Measurements from ENCODE around the gene SEMA3E.
"Not testable (repeated sequence)": the region's sequence is repeated elsewhere in the genome, so short reads cannot be mapped to it uniquely, and the experiment has no call there.

SEMA3E gene

DNA sequence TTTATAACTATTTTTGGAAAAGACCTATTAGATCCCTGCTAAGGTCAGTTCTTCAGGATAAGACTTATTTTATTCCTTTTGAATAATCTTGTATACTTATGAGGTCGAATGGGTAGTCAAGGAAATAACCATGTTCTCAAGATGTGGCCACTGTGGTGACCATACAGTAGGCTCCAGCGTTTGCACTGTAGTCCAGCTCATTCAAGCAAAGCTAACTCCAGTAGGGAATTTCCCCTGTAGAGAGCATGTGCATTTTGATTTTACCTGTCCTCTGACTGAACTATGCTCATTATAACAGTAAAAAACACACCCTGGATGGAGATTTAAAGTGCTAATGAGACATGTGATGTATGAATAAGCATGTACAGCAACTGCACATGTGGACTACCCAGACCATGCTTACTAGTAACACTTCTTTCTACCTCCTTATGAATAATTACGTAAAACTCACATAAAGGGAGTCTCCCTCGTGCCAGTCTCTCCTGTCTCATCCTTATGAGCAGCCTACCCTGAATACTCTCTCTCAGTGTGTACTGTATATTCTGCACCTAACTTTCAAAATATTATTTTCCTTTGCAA lies 32.4 kb upstream of the SEMA3E start:
- H3K9me3 ChIP-seq (ENCODE audit: low read length), result no peaks in the 10 kb centered on the region
- H3F3A ChIP-seq (ENCODE audit: insufficient read depth, low read length), result no peaks in the 10 kb centered on the region
- no peak overlapping the region for H3K4me2 ChIP-seq (ENCODE audit: low read length)
- no peak overlapping the region for H3K27ac ChIP-seq (ENCODE audit: low read depth, low read length, poor library complexity, severe bottlenecking)
- no peaks in the 10 kb centered on the region for H3K4me1 ChIP-seq (ENCODE audit: insufficient read depth, low read length, severe bottlenecking)
- no peaks in the 10 kb centered on the region; the same call in 1 of the 2 replicates for H3K9me2 ChIP-seq (ENCODE audit: low read depth, low read length)
- no peak overlapping the region for H3K9ac ChIP-seq (ENCODE audit: low read length)
- H3K27me3 ChIP-seq (ENCODE audit: insufficient read depth, low read length), result no peaks in the 10 kb centered on the region
- no peak for TF ChIP-seq EZH2 (IDR thresholded peaks at IDR 0.05; ENCODE audit: borderline replicate concordance, low read length)
- TF ChIP-seq, protein P1, sequence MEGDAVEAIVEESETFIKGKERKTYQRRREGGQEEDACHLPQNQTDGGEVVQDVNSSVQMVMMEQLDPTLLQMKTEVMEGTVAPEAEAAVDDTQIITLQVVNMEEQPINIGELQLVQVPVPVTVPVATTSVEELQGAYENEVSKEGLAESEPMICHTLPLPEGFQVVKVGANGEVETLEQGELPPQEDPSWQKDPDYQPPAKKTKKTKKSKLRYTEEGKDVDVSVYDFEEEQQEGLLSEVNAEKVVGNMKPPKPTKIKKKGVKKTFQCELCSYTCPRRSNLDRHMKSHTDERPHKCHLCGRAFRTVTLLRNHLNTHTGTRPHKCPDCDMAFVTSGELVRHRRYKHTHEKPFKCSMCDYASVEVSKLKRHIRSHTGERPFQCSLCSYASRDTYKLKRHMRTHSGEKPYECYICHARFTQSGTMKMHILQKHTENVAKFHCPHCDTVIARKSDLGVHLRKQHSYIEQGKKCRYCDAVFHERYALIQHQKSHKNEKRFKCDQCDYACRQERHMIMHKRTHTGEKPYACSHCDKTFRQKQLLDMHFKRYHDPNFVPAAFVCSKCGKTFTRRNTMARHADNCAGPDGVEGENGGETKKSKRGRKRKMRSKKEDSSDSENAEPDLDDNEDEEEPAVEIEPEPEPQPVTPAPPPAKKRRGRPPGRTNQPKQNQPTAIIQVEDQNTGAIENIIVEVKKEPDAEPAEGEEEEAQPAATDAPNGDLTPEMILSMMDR (IDR thresholded peaks at IDR 0.05; ENCODE audit: low read length), result no peak
- H3K36me3 ChIP-seq (ENCODE audit: insufficient read depth, low read length), result no peaks in the 10 kb centered on the region
- no peak overlapping the region for H2AFZ ChIP-seq (ENCODE audit: low read length)
- H3K79me2 ChIP-seq (ENCODE audit: insufficient read depth, low read length), result no peaks in the 10 kb centered on the region
- no peaks in the 10 kb centered on the region for H4K20me1 ChIP-seq (ENCODE audit: insufficient read depth, low read length)
- no peak overlapping the region for H3K4me3 ChIP-seq (ENCODE audit: low read depth, low read length, poor library complexity, severe bottlenecking)

DNA sequence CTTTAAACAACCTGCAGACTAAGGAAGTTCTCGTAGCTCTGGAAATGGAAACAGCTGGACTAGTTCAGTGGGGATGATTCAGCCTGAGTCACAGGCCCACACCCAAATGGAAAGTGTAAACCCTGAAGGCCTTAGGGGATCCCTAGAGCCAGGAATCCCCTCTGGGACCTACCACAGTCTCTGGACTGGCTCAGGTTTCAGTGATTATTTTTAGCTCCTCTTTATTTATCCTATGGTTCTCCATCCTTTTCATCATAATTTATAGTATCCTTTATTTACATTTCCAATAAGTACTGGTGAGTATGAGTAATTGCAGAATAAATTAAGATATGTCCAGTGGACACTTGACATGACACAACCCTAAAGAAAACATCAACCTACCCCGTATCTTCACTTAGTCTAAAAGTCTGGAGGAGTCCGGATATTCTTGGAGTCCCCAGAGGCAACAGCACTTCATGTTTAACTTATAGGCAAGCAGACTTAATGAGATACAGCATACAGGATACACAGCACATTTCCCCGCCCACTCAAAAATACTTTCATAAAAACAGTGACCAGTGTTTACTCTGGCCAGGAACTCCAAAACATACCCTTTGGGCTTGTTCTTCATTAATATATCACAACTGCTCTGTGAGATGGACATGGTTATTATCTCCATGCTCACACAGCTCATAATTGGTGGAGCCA lies 28.4 kb upstream of the SEMA3E start:
- no peak overlapping the region for H3K9ac ChIP-seq (ENCODE audit: low read length)
- no peak overlapping the region for H3K4me3 ChIP-seq (ENCODE audit: low read depth, low read length, poor library complexity, severe bottlenecking)
- no peaks in the 10 kb centered on the region for H3F3A ChIP-seq (ENCODE audit: insufficient read depth, low read length)
- no peaks in the 10 kb centered on the region for H3K27me3 ChIP-seq (ENCODE audit: insufficient read depth, low read length)
- H3K9me2 ChIP-seq (ENCODE audit: low read depth, low read length), result no peaks in the 10 kb centered on the region
- H2AFZ ChIP-seq (ENCODE audit: low read length), result no peak overlapping the region
- TF ChIP-seq EZH2 (IDR thresholded peaks at IDR 0.05; ENCODE audit: borderline replicate concordance, low read length), result no peak
- TF ChIP-seq, protein P1 (IDR thresholded peaks at IDR 0.05; ENCODE audit: low read length), result no peak
- H3K9me3 ChIP-seq (ENCODE audit: low read length), result no peaks in the 10 kb centered on the region
- H3K36me3 ChIP-seq (ENCODE audit: insufficient read depth, low read length), result no peaks in the 10 kb centered on the region
- H3K4me1 ChIP-seq (ENCODE audit: insufficient read depth, low read length, severe bottlenecking), result no peaks in the 10 kb centered on the region
- no peak overlapping the region for H3K4me2 ChIP-seq (ENCODE audit: low read length)
- no peaks in the 10 kb centered on the region for H4K20me1 ChIP-seq (ENCODE audit: insufficient read depth, low read length)
- H3K27ac ChIP-seq (ENCODE audit: low read depth, low read length, poor library complexity, severe bottlenecking), result no peak overlapping the region
- H3K79me2 ChIP-seq (ENCODE audit: insufficient read depth, low read length), result no peaks in the 10 kb centered on the region

DNA sequence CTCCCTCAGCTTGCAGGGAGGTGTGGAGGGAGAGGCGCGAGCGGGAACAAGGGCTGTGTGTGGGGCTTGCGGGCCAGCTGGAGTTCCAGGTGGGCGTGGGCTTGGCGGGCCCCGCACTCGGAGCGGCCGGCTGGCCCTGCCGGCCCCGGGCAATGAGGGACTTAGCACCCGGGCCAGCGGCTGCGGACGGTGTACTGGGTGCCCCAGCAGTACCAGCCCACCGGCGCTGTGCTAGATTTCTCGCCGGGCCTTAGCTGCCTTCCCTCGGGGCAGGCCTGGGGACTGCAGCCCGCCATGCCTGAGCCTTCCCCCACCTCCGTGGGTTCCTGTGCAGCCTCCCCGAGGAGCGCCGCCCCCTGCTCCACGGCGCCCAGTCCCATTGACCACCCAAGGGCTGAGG lies 24.4 kb upstream of the SEMA3E start:
- not testable (repeated sequence) for H3K9me3 ChIP-seq (ENCODE audit: low read length); H4K20me1 ChIP-seq (ENCODE audit: insufficient read depth, low read length); H3K4me1 ChIP-seq (ENCODE audit: insufficient read depth, low read length, severe bottlenecking); H3K79me2 ChIP-seq (ENCODE audit: insufficient read depth, low read length); H3K4me3 ChIP-seq (ENCODE audit: low read depth, low read length, poor library complexity, severe bottlenecking); H3K36me3 ChIP-seq (ENCODE audit: insufficient read depth, low read length); H3K9ac ChIP-seq (ENCODE audit: low read length); H3K9me2 ChIP-seq (ENCODE audit: low read depth, low read length); H3K27ac ChIP-seq (ENCODE audit: low read depth, low read length, poor library complexity, severe bottlenecking); H3F3A ChIP-seq (ENCODE audit: insufficient read depth, low read length); H2AFZ ChIP-seq (ENCODE audit: low read length); H3K4me2 ChIP-seq (ENCODE audit: low read length); H3K27me3 ChIP-seq (ENCODE audit: insufficient read depth, low read length)

DNA sequence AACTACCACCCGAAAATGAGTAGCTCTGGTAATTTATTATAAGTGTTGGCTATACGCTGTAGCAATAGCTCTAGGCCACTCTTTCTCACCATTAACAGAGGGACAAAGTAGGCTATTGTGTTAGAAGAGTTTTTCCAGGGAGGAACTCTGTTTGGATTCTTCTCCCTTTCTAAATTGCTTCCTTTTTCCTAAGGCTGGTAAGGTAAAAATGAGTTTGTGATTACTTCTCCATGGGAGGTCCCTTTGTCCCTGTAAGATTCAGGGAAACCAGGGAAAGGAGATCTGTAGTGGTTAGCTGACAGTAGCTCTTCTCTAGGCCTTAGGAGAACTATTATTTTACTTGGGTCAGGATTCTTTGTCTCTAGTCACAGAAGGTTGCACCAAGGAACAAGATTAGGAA lies 23.2 kb upstream of the SEMA3E start:
- Histone ChIP-seq H3K4me1 (ENCODE audit: insufficient read depth, low read length, severe bottlenecking) (no peaks in the 10 kb centered on the region), H3K9me3 (ENCODE audit: low read length) (no peaks in the 10 kb centered on the region), H3K9ac (ENCODE audit: low read length) (no peak overlapping the region), H4K20me1 (ENCODE audit: insufficient read depth, low read length) (no peaks in the 10 kb centered on the region; the same call in 1 of the 2 replicates), H3K27ac (ENCODE audit: low read depth, low read length, poor library complexity, severe bottlenecking) (no peak overlapping the region), H3K4me2 (ENCODE audit: low read length) (no peak overlapping the region), H2AFZ (ENCODE audit: low read length) (no peak overlapping the region), H3K27me3 (ENCODE audit: insufficient read depth, low read length) (no peaks in the 10 kb centered on the region), H3K36me3 (ENCODE audit: insufficient read depth, low read length) (no peaks in the 10 kb centered on the region), H3K9me2 (ENCODE audit: low read depth, low read length) (no peaks in the 10 kb centered on the region), H3F3A (ENCODE audit: insufficient read depth, low read length) (no peaks in the 10 kb centered on the region), H3K4me3 (ENCODE audit: low read depth, low read length, poor library complexity, severe bottlenecking) (no peak overlapping the region), H3K79me2 (ENCODE audit: insufficient read depth, low read length) (no peaks in the 10 kb centered on the region)
- TF ChIP-seq, protein P1 (IDR thresholded peaks at IDR 0.05; ENCODE audit: low read length), result no peak
- no peak for TF ChIP-seq EZH2 (IDR thresholded peaks at IDR 0.05; ENCODE audit: borderline replicate concordance, low read length)

All from OCI-LY1 (cell line).